Endometrium (tissue), 2 donors: ENCODE measurements around the gene FBRSL1.

Source experiments
- FAIRE-seq: peaks from 2 replicates; lab custom pipeline; 2012; peaks lifted over from hg19 to GRCh38; lab: Jason Lieb, UNC
- donor health status: control.
- donor health status: control.

The FBRSL1 gene

GRCh38 chr12:132511516-132512196, 21.7 kb downstream of the FBRSL1 start:
- FAIRE-seq, result no peak

GRCh38 chr12:132512197-132513069, 22.5 kb downstream of the FBRSL1 start:
- FAIRE-seq, result no peak

- FAIRE-seq, result no peak
Measured at GRCh38 chr12:132513070-132513398, 23.1 kb downstream of the FBRSL1 start.

- FAIRE-seq, result no peak
Measured at GRCh38 chr12:132513458-132514135, 23.6 kb downstream of the FBRSL1 start.

GRCh38 chr12:132514216-132514820, 24.4 kb downstream of the FBRSL1 start:
- no peak for FAIRE-seq

- no peak for FAIRE-seq
Measured at GRCh38 chr12:132514838-132515237, 24.9 kb downstream of the FBRSL1 start.

GRCh38 chr12:132516095-132517012, 26.4 kb downstream of the FBRSL1 start:
- no peak for FAIRE-seq

- no peak for FAIRE-seq
Measured at GRCh38 chr12:132517013-132517739, 27.2 kb downstream of the FBRSL1 start.

- FAIRE-seq, result no peak
Measured at GRCh38 chr12:132517740-132518100, 27.8 kb downstream of the FBRSL1 start.

- no peak for FAIRE-seq
Measured at GRCh38 chr12:132518354-132518992, 28.5 kb downstream of the FBRSL1 start.

GRCh38 chr12:132520421-132521199, 30.7 kb downstream of the FBRSL1 start:
- no peak for FAIRE-seq

GRCh38 chr12:132521200-132521580, 31.2 kb downstream of the FBRSL1 start:
- no peak for FAIRE-seq

- no peak for FAIRE-seq
Measured at GRCh38 chr12:132521712-132522292, 31.9 kb downstream of the FBRSL1 start.

GRCh38 chr12:132522592-132523380, 32.8 kb downstream of the FBRSL1 start:
- FAIRE-seq, result no peak

GRCh38 chr12:132523576-132524331, 33.8 kb downstream of the FBRSL1 start:
- no peak for FAIRE-seq

- no peak for FAIRE-seq
Measured at GRCh38 chr12:132524405-132524804, 34.5 kb downstream of the FBRSL1 start.

- FAIRE-seq, result no peak
Measured at GRCh38 chr12:132525011-132525832, 35.3 kb downstream of the FBRSL1 start.
